Neural cell (in vitro differentiated cells): Measurements from ENCODE around the gene JMJD1C.

Experiments
- EZH2 ChIP-seq: fragments of 200-600, 300-800 bp; shearing (Covaris generic), sonication (generic); IDR thresholded peaks from 2 replicates; pipeline ENCODE4 v1.6.1; 2014; ENCODE audit warnings: antibody characterized with exemption, low read length, borderline replicate concordance, mild to moderate bottlenecking; ENCODE audit not compliant: insufficient read depth, poor library complexity, severe bottlenecking
- MXI1 ChIP-seq: fragments of 450-650 bp; conservative IDR thresholded peaks from 2 replicates; pipeline ENCODE4 v1.6.1; 2014; ENCODE audit warnings: antibody characterized with exemption, mild to moderate bottlenecking; ENCODE audit not compliant: poor library complexity, severe bottlenecking
- POLR2AphosphoS5 ChIP-seq: IDR thresholded peaks from 2 replicates; pipeline ENCODE4 v1.6.1; 2012
- REST ChIP-seq: IDR thresholded peaks from 2 replicates; pipeline ENCODE4 v1.6.1; 2012; ENCODE audit warnings: borderline replicate concordance
- SMC3 ChIP-seq: fragments of 450-650 bp; conservative IDR thresholded peaks from 2 replicates; pipeline ENCODE4 v1.6.1; 2014; ENCODE audit warnings: antibody characterized with exemption, mild to moderate bottlenecking, moderate library complexity; ENCODE audit not compliant: poor library complexity
- TF ChIP-seq, protein P1 (sequence below): fragments of 450-650 bp; IDR thresholded peaks from 2 replicates; pipeline ENCODE4 v1.5.1; 2014; ENCODE audit warnings: antibody characterized with exemption, mild to moderate bottlenecking, moderate library complexity; ENCODE audit not compliant: poor library complexity, severe bottlenecking

DNA sequence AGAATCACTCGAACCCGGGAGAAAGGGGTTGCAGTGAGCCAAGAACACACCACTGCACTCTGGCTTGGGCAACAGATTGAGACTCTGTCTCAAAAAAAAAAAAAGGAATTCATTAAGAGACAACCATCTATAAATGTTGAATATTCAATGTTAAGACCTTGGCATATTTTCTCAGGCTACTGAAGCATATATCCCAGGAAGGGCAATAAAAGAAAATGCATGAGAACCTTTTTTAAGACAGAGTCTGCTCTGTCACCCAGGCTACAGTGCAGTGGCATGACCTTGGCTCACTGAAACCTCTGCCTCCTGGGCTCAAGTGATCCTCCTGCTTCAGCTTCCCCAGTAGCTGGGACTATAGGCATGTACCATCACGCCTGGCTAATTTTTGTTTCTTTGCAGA is 165.0 kb downstream of the JMJD1C start:
- TF ChIP-seq, protein P1, sequence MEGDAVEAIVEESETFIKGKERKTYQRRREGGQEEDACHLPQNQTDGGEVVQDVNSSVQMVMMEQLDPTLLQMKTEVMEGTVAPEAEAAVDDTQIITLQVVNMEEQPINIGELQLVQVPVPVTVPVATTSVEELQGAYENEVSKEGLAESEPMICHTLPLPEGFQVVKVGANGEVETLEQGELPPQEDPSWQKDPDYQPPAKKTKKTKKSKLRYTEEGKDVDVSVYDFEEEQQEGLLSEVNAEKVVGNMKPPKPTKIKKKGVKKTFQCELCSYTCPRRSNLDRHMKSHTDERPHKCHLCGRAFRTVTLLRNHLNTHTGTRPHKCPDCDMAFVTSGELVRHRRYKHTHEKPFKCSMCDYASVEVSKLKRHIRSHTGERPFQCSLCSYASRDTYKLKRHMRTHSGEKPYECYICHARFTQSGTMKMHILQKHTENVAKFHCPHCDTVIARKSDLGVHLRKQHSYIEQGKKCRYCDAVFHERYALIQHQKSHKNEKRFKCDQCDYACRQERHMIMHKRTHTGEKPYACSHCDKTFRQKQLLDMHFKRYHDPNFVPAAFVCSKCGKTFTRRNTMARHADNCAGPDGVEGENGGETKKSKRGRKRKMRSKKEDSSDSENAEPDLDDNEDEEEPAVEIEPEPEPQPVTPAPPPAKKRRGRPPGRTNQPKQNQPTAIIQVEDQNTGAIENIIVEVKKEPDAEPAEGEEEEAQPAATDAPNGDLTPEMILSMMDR: no peak
- no peak for TF ChIP-seq REST
- no peak for TF ChIP-seq SMC3
- no peak for TF ChIP-seq EZH2
- TF ChIP-seq POLR2AphosphoS5: no peak
- TF ChIP-seq MXI1: no peak
